ENCODE data around the gene BHLHE40. TPM values are rescaled to one million over a fixed set of nuclear protein-coding genes. Genes with fewer than 3 reads are reported as not detected.
A peak's percentile ranks its signal among the peaks of the same experiment; 100 is the strongest.

The BHLHE40 gene
- total RNA-seq, 1 donor from 2014 or later, result 42.9 TPM

DNA sequence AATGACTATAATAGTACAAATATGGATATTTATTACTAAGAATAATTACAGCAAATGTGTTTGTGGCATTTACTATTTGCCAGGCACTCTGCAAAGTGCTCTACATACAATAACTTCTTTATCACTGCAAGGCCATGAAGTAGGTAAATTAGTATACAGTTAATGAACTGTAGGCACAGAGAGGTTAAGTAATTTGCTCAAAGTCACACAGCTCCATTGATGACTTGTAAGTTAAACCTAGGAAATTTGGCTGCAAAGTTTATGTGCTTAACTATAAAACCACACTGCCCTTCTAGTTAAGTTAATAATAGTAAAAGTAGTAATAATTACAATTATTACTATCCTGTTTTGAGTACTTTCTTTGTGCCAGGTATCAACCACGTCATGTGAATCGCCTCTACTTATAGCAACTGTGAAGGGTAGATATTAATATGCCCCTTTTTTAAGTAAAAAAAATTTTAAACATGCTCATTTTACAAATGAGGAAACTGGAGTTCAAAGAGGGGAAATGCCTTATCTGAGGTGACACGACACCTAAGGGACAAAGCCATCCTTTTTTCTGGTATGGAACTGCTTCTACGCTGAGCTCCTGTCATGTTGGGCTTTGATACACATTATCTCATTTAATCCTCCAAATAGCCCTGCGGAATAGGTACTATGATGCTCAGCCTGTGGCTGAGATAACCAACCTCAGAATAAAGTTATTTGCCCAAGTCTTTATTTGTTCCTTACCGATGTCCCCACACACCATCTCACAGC lies 8.5 kb downstream of the BHLHE40 start:
- no peak for DNase-seq (ENCODE audit: low read depth)
- H3K4me3 ChIP-seq (ENCODE audit: low read depth, low read length), result no peak overlapping the region
- TF ChIP-seq CTCF (IDR thresholded peaks at IDR 0.05; ENCODE audit: insufficient read depth, low read length, severe bottlenecking), result no peak

GRCh38 chr3:4988983-4989834 lies 10.0 kb downstream of the BHLHE40 start:
- Histone ChIP-seq H3K36me3 (ENCODE audit: control insufficient read depth, insufficient read depth, low read length) (peaks cover 1% of the 10 kb centered on the region), H3K4me3 (ENCODE audit: low read depth, low read length) (no peak overlapping the region), H3K27me3 (ENCODE audit: control insufficient read depth, insufficient read depth, low read length) (no peaks in the 10 kb centered on the region)
- DNase-seq (ENCODE audit: low read depth) (no peak), FAIRE-seq (no peak)
- no peak for TF ChIP-seq CTCF (IDR thresholded peaks at IDR 0.05; ENCODE audit: insufficient read depth, low read length, severe bottlenecking)

More for the DNA sequence above, 8.5 kb downstream of the BHLHE40 start:
- H3K36me3 ChIP-seq (ENCODE audit: control insufficient read depth, insufficient read depth, low read length), result peaks cover 9% of the 10 kb centered on the region
- no peaks in the 10 kb centered on the region for H3K27me3 ChIP-seq (ENCODE audit: control insufficient read depth, insufficient read depth, low read length)
- no peak for FAIRE-seq

- Histone ChIP-seq H3K36me3 (ENCODE audit: control insufficient read depth, insufficient read depth, low read length) (no peaks in the 10 kb centered on the region), H3K27me3 (ENCODE audit: control insufficient read depth, insufficient read depth, low read length) (no peaks in the 10 kb centered on the region), H3K4me3 (ENCODE audit: low read depth, low read length) (no peak overlapping the region)
- FAIRE-seq (no peak), DNase-seq (ENCODE audit: low read depth) (peak; percentile 68)
- no peak for TF ChIP-seq CTCF (IDR thresholded peaks at IDR 0.05; ENCODE audit: insufficient read depth, low read length, severe bottlenecking)
These were observed 10.8 kb downstream of the BHLHE40 start for GRCh38 chr3:4990069-4990468.

DNA sequence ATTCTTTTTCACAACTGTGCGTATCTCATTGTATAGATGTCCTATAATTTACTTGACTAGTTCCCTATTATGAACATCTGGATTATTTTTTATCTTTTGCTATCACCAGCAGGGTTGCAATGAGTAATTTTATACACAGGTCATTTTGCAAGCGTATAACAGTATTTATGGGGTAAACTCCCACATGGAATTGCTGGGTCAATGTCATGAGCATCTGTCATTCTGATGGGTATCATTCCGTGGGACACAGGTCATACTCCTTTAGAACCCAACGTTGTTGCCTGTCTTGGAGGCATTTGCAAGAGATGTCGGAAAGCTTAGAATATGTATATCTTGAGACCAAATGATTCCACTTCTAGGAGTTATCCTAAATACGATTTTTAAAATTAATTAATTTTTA lies 12.9 kb downstream of the BHLHE40 start:
- TF ChIP-seq CTCF (IDR thresholded peaks at IDR 0.05; ENCODE audit: insufficient read depth, low read length, severe bottlenecking), result no peak
- DNase-seq (ENCODE audit: low read depth), result no peak
- no peak for FAIRE-seq
- Histone ChIP-seq H3K27me3 (ENCODE audit: control insufficient read depth, insufficient read depth, low read length) (no peaks in the 10 kb centered on the region), H3K36me3 (ENCODE audit: control insufficient read depth, insufficient read depth, low read length) (no peaks in the 10 kb centered on the region), H3K4me3 (ENCODE audit: low read depth, low read length) (no peak overlapping the region)

DNA sequence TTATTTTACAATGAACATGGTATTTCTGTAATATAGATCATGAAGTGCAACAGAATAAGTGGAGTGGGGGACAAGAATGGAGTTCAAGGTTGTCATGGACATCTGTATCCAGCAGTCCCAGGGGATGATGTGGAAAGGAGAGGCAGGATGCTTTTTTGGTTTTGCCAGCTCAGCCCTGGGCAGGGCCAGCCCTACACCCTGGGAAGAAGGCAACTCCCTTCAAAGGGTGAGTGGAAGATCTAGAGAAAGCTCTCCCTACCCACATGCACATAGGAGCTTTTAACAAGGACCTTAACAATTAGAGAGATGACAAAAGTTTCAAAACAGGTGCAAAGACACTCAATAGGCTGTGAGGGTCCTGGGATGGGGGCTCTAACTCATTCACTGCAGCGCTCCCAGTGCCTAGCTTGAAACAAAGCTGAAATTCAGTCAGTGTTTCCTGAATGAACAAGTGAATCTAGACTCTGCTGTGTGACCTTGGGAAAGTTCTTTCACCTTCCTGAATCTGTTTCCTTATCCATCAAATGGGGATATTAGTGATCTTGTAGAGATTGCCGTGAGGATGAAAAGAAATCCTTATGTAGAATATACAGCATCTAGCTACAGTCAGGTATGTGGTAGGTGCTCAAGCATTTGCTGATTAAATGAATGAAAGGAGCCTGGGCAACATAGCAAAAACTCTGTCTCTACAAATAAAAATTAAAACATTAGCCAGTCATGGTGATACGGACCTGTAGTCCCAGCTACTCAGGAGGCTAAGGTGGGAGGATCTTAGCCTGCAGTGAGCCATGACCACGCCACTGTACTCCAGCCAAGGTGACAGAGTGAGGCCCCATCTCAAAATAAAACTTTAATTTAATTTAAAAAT lies 14.3 kb downstream of the BHLHE40 start:
- TF ChIP-seq CTCF (IDR thresholded peaks at IDR 0.05; ENCODE audit: insufficient read depth, low read length, severe bottlenecking), result no peak
- DNase-seq (ENCODE audit: low read depth) (peak; percentile 58), FAIRE-seq (no peak)
- H3K27me3 ChIP-seq (ENCODE audit: control insufficient read depth, insufficient read depth, low read length), result no peaks in the 10 kb centered on the region
- no peak overlapping the region for H3K4me3 ChIP-seq (ENCODE audit: low read depth, low read length)
- H3K36me3 ChIP-seq (ENCODE audit: control insufficient read depth, insufficient read depth, low read length), result no peaks in the 10 kb centered on the region
